Stimulated activated naive CD8-positive, alpha-beta T cell treated with anti-CD3 and anti-CD28 coated beads, Interleukin-15, Interleukin-2, amounts not matched to agents 100 ng/mL and 50 ng/mL, for 24 hours (primary cell): ENCODE measurements around the gene PRKAG2.

Experiments
- H3K27ac Mint-ChIP-seq: one replicate; pipeline ENCODE4 v1.8.0; 2021; ENCODE audit warnings: mild to moderate bottlenecking, mixed read lengths
- H3K27me3 Mint-ChIP-seq: one replicate; pipeline ENCODE4 v1.8.0; 2021; ENCODE audit warnings: mixed read lengths
- H3K36me3 Mint-ChIP-seq: one replicate; pipeline ENCODE4 v1.8.0; 2021; ENCODE audit warnings: low read depth, mixed read lengths
- H3K4me1 Mint-ChIP-seq: one replicate; pipeline ENCODE4 v1.8.0; 2021; ENCODE audit warnings: low read depth, mixed read lengths
- H3K4me3 Mint-ChIP-seq: one replicate; pipeline ENCODE4 v1.8.0; 2021; ENCODE audit warnings: mild to moderate bottlenecking, mixed read lengths
- H3K9me3 Mint-ChIP-seq: one replicate; pipeline ENCODE4 v1.8.0; 2021; ENCODE audit warnings: mixed read lengths

PRKAG2 gene

GRCh38 chr7:151655555-151655954 is 221.4 kb downstream of the PRKAG2 start:
- Mint-ChIP-seq H3K36me3 (peaks cover 4% of the 10 kb centered on the region), H3K4me3 (no peak overlapping the region), H3K4me1 (no peaks in the 10 kb centered on the region), H3K9me3 (no peaks in the 10 kb centered on the region), H3K27me3 (no peaks in the 10 kb centered on the region), H3K27ac (no peak overlapping the region)

DNA sequence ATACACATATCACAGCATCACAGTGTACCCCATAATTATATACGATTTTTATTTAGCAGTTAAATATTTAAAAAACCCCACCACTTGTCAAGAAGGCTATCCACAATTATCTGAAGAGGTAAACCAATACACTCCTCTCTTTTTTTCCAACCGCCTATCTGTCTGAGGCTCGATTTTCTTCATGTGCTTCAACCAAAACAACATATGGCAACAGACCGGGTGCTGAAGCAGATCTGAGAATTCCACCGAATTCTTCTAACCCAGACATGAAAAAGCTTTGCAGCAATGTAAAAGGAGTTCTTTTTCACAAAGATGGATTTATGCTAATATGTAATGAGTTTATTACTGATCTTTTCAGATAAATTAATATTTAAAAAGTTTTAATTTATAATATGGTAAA is 224.8 kb downstream of the PRKAG2 start:
- H3K4me3 Mint-ChIP-seq, result no peak overlapping the region
- no peaks in the 10 kb centered on the region for H3K27me3 Mint-ChIP-seq
- H3K27ac Mint-ChIP-seq, result no peak overlapping the region
- H3K4me1 Mint-ChIP-seq, result no peaks in the 10 kb centered on the region
- no peaks in the 10 kb centered on the region for H3K36me3 Mint-ChIP-seq
- H3K9me3 Mint-ChIP-seq, result no peaks in the 10 kb centered on the region

GRCh38 chr7:151650161-151650560 is 226.8 kb downstream of the PRKAG2 start:
- Mint-ChIP-seq H3K9me3 (no peaks in the 10 kb centered on the region), H3K4me3 (no peak overlapping the region), H3K27ac (no peak overlapping the region), H3K36me3 (no peaks in the 10 kb centered on the region), H3K4me1 (no peaks in the 10 kb centered on the region), H3K27me3 (no peaks in the 10 kb centered on the region)

- Mint-ChIP-seq H3K36me3 (no peaks in the 10 kb centered on the region), H3K4me1 (no peaks in the 10 kb centered on the region), H3K27me3 (no peaks in the 10 kb centered on the region), H3K27ac (no peak overlapping the region), H3K4me3 (no peak overlapping the region), H3K9me3 (no peaks in the 10 kb centered on the region)
Observed at GRCh38 chr7:151648429-151648828, 228.5 kb downstream of the PRKAG2 start.

- no peak overlapping the region for H3K4me3 Mint-ChIP-seq
- H3K27me3 Mint-ChIP-seq, result no peaks in the 10 kb centered on the region
- H3K4me1 Mint-ChIP-seq, result no peaks in the 10 kb centered on the region
- H3K36me3 Mint-ChIP-seq, result no peaks in the 10 kb centered on the region
- no peak overlapping the region for H3K27ac Mint-ChIP-seq
- no peaks in the 10 kb centered on the region for H3K9me3 Mint-ChIP-seq
Observed at GRCh38 chr7:151647874-151648273, 229.0 kb downstream of the PRKAG2 start.

DNA sequence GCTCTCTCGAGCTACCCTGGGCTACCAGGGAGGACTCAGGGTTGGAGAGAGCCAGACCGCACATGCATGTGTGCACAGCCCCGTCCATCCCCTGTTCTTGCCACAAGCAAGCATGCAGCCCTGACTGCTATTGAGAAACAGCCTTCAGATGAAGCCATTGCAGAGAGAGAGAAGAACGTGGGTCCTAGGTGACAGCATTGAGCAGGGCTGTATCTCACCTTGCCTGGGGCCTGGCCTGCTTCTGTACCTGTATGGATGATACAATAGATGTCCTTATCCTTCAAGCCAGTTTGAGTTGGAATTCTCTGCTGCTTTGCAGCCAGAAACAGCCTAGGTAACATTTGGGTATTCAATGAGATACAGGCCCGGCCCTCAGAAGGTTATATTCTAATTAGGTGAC is 229.9 kb downstream of the PRKAG2 start:
- Mint-ChIP-seq H3K27ac (no peak overlapping the region), H3K27me3 (no peaks in the 10 kb centered on the region), H3K9me3 (no peaks in the 10 kb centered on the region), H3K4me1 (no peaks in the 10 kb centered on the region), H3K36me3 (no peaks in the 10 kb centered on the region), H3K4me3 (no peak overlapping the region)

- no peak overlapping the region for H3K4me3 Mint-ChIP-seq
- H3K4me1 Mint-ChIP-seq, result peaks cover 4% of the 10 kb centered on the region
- H3K27me3 Mint-ChIP-seq, result no peaks in the 10 kb centered on the region
- H3K27ac Mint-ChIP-seq, result no peak overlapping the region
- no peaks in the 10 kb centered on the region for H3K9me3 Mint-ChIP-seq
- no peaks in the 10 kb centered on the region for H3K36me3 Mint-ChIP-seq
Observed at GRCh38 chr7:151645311-151645710, 231.6 kb downstream of the PRKAG2 start.

DNA sequence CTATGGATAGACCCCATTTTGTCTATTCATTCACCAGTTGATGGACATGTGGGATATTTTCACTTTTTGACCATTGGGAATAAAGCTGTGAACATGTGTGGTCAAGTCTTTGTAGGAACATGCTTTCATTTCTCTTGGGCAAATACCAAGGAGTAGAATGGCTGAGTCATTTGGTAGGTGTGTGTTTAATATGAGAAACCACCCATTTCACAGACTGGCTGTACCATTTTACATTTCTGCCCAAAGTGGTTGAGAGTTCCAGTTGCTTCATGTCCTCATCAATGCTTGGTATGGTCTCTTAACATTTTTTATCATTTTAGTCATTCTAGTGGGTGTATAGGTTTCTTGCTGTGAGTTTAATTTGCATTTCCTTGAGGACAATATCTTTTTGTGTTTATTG is 232.4 kb downstream of the PRKAG2 start:
- Mint-ChIP-seq H3K4me3 (no peak overlapping the region), H3K4me1 (peaks cover 4% of the 10 kb centered on the region), H3K9me3 (no peaks in the 10 kb centered on the region), H3K27ac (no peak overlapping the region), H3K27me3 (no peaks in the 10 kb centered on the region), H3K36me3 (no peaks in the 10 kb centered on the region)

DNA sequence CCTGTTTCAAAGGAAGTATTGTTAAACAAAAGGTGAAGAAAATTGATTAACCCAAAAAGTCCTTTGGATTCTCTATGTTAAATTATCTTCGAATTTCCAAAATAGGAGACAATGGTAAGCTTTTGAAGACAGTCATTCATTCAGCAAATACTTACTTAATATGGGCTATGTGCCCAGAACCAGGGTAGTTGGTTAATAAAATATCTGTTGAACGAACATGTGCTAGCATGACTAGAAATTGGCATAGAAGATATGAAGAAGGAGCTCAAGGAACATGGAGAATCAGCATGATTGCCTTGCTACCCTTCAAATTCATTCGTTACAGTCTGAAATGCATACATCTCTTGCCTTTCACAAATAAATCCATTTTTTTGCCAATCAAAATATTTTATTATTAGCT is 234.2 kb downstream of the PRKAG2 start:
- no peaks in the 10 kb centered on the region for H3K36me3 Mint-ChIP-seq
- no peaks in the 10 kb centered on the region for H3K27me3 Mint-ChIP-seq
- no peaks in the 10 kb centered on the region for H3K9me3 Mint-ChIP-seq
- H3K27ac Mint-ChIP-seq, result no peak overlapping the region
- H3K4me3 Mint-ChIP-seq, result no peak overlapping the region
- peaks cover 4% of the 10 kb centered on the region for H3K4me1 Mint-ChIP-seq

DNA sequence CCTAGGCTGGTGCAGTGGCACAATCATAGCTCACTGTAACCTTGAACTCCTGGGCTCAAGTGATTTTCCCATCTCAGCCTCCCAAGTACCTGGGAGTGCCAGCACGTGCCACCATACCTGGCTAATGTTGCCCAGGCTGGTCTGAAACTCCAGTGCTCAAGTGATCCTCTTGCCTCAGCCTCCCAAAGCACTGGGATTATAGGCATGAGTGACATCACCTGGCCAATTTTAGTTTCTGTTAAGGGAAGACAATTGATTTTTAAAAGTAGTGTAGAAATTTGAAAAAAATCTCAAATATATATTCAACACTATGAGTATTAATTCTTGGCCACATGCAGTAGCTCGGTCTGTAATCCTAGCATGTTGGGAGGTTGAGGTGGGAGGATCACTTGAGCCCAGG is 235.3 kb downstream of the PRKAG2 start:
- Mint-ChIP-seq H3K9me3 (no peaks in the 10 kb centered on the region), H3K27ac (no peak overlapping the region), H3K27me3 (no peaks in the 10 kb centered on the region), H3K4me1 (peaks cover 4% of the 10 kb centered on the region), H3K4me3 (no peak overlapping the region), H3K36me3 (no peaks in the 10 kb centered on the region)

GRCh38 chr7:151637781-151638261 is 239.1 kb downstream of the PRKAG2 start:
- Mint-ChIP-seq H3K27ac (no peak overlapping the region), H3K9me3 (no peaks in the 10 kb centered on the region), H3K4me1 (peaks cover 11% of the 10 kb centered on the region), H3K36me3 (no peaks in the 10 kb centered on the region), H3K27me3 (no peaks in the 10 kb centered on the region), H3K4me3 (no peak overlapping the region)

DNA sequence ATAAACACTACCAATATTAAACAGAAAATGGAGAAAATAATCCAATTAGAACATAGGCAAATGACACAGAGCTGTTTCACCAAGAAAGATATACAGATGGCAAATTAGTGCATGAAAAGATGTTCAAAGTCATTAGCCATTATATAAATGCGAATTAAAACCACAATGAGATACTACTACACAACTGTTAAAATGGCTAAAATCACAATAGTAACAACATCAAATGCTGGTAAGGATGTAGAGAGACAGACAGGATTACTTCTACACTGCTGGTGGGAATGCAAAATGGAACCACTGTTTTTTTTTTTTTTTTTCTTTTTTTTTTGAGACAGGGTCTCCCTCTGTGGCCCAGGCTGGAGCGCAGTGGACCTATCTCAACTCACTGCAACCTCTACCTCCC is 242.3 kb downstream of the PRKAG2 start:
- Mint-ChIP-seq H3K9me3 (no peaks in the 10 kb centered on the region), H3K4me3 (no peak overlapping the region), H3K27me3 (no peaks in the 10 kb centered on the region), H3K27ac (no peak overlapping the region), H3K36me3 (no peaks in the 10 kb centered on the region), H3K4me1 (peaks cover 29% of the 10 kb centered on the region)

DNA sequence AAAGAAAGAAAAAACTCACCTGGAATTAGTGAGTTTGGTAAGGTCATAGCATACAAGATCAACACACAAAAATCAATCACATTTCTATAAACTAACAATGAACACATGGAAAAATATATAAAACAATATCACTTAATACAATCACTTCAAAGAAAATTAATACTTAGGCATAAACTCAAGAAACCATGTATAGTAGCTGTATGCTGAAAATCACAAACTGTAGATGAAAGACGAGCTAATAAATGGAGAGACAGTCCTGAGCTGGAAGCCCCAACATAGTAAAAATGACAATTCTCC is 243.5 kb downstream of the PRKAG2 start:
- Mint-ChIP-seq H3K4me3 (peak overlapping the region; percentile 96), H3K27ac (peak overlapping the region; percentile 98), H3K27me3 (no peaks in the 10 kb centered on the region), H3K9me3 (no peaks in the 10 kb centered on the region), H3K36me3 (no peaks in the 10 kb centered on the region), H3K4me1 (peaks cover 29% of the 10 kb centered on the region)

DNA sequence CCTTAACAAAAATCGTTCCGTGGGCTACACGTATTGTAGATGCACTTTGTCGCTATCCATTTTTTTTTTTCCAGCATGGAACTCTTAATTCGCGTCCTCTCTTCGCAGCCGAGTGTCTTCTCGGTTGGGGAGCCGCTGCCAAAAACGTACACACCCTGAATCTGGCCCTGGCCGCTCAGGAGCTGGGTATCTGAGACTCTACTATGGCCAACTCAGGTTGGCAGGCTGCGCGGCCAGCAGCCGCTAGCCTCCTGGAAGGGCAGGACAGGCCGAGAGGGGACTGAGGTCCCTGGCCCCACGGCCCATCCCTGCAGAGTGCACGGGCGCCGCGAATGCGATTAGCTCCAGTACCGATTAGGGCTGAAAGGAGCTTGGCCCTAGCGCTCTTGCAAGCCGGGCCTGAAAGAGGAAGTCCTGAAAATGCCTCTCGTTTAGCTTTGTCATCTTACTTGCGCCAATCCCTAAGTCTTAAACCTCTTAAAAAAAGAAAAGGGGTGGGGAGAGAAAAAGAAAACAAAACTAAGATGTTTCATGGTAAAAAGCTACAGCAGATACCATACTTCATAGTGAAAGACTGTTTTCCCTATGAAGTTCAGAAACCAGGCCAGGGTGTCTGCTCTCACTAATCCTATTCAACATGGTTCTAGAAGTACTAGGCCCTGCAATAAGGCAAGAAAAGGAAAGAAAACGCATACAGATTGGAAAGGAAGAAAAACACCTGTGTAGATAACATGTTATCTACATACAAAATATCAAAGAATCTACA is 244.0 kb downstream of the PRKAG2 start:
- H3K27me3 Mint-ChIP-seq, result no peaks in the 10 kb centered on the region
- peak overlapping the region; percentile 98 for H3K27ac Mint-ChIP-seq
- H3K36me3 Mint-ChIP-seq, result no peaks in the 10 kb centered on the region
- H3K4me3 Mint-ChIP-seq, result peak overlapping the region; percentile 96
- peaks cover 29% of the 10 kb centered on the region for H3K4me1 Mint-ChIP-seq
- H3K9me3 Mint-ChIP-seq, result no peaks in the 10 kb centered on the region

GRCh38 chr7:151631953-151632749 is 244.8 kb downstream of the PRKAG2 start:
- Mint-ChIP-seq H3K27me3 (no peaks in the 10 kb centered on the region), H3K4me1 (peaks cover 29% of the 10 kb centered on the region), H3K4me3 (peak overlapping the region; percentile 96), H3K9me3 (no peaks in the 10 kb centered on the region), H3K27ac (peak overlapping the region; percentile 98), H3K36me3 (no peaks in the 10 kb centered on the region)
